ENCODE data around the gene CALU.

The CALU gene

GRCh38 chr7:128794020-128794419 lies 54.9 kb downstream of the CALU start:
- H3K4me2 ChIP-seq (ENCODE audit: insufficient read depth, low read length) = no peak overlapping the region
- peaks cover 2% of the 10 kb centered on the region for H3K27me3 ChIP-seq (ENCODE audit: insufficient read depth, low read length, poor library complexity)
- H2AFZ ChIP-seq (ENCODE audit: low read depth, low read length) = no peak overlapping the region
- no peak overlapping the region for H3K4me3 ChIP-seq (ENCODE audit: low read depth in 1 of 2, low read length in 2 of 2)
- TF ChIP-seq EZH2 (IDR thresholded peaks at IDR 0.05; ENCODE audit: borderline replicate concordance, low read depth, low read length, severe bottlenecking) (no peak), CTCF (IDR thresholded peaks at IDR 0.05; ENCODE audit: borderline replicate concordance, extremely low read depth, low read length, poor library complexity, severe bottlenecking) (peak; percentile 44)
- 0 out of 2 replicates have a peak, but pooled peaks cover 7% of the 10 kb centered on the region for H3K79me2 ChIP-seq (ENCODE audit: insufficient read depth, low read length)
- H3K4me1 ChIP-seq (ENCODE audit: insufficient read depth, low read length) = peaks cover 21% of the 10 kb centered on the region
- DNase-seq = no peak
- H3K9ac ChIP-seq (ENCODE audit: low read depth, low read length) = no peak overlapping the region
- H3K27ac ChIP-seq (ENCODE audit: low read length) = no peak overlapping the region
- H3K9me3 ChIP-seq (ENCODE audit: insufficient read depth, low read length, severe bottlenecking) = no peaks in the 10 kb centered on the region
- peaks cover 13% of the 10 kb centered on the region for H3K36me3 ChIP-seq (ENCODE audit: insufficient read depth, low read length)
- H4K20me1 ChIP-seq (ENCODE audit: insufficient read depth, low read length) = no peaks in the 10 kb centered on the region
- ATAC-seq (ENCODE audit: insufficient read depth, low read depth) = no peak

- no peak for DNase-seq
- TF ChIP-seq CTCF (IDR thresholded peaks at IDR 0.05; ENCODE audit: borderline replicate concordance, extremely low read depth, low read length, poor library complexity, severe bottlenecking) (no peak), EZH2 (IDR thresholded peaks at IDR 0.05; ENCODE audit: borderline replicate concordance, low read depth, low read length, severe bottlenecking) (no peak)
- Histone ChIP-seq H3K27ac (ENCODE audit: low read length) (no peak overlapping the region), H3K36me3 (ENCODE audit: insufficient read depth, low read length) (peaks cover 13% of the 10 kb centered on the region), H3K4me2 (ENCODE audit: insufficient read depth, low read length) (no peak overlapping the region), H2AFZ (ENCODE audit: low read depth, low read length) (no peak overlapping the region), H3K4me1 (ENCODE audit: insufficient read depth, low read length) (peaks cover 21% of the 10 kb centered on the region), H3K9ac (ENCODE audit: low read depth, low read length) (no peak overlapping the region), H4K20me1 (ENCODE audit: insufficient read depth, low read length) (no peaks in the 10 kb centered on the region), H3K9me3 (ENCODE audit: insufficient read depth, low read length, severe bottlenecking) (no peaks in the 10 kb centered on the region), H3K27me3 (ENCODE audit: insufficient read depth, low read length, poor library complexity) (no peaks in the 10 kb centered on the region), H3K79me2 (ENCODE audit: insufficient read depth, low read length) (0 out of 2 replicates have a peak, but pooled peaks cover 7% of the 10 kb centered on the region), H3K4me3 (ENCODE audit: low read depth in 1 of 2, low read length in 2 of 2) (no peak overlapping the region)
- no peak for ATAC-seq (ENCODE audit: insufficient read depth, low read depth)
These were observed 55.3 kb downstream of the CALU start for GRCh38 chr7:128794436-128794835.

GRCh38 chr7:128795129-128795528 lies 56.0 kb downstream of the CALU start:
- Histone ChIP-seq H3K4me2 (ENCODE audit: insufficient read depth, low read length) (no peak overlapping the region), H4K20me1 (ENCODE audit: insufficient read depth, low read length) (no peaks in the 10 kb centered on the region), H2AFZ (ENCODE audit: low read depth, low read length) (no peak overlapping the region), H3K27ac (ENCODE audit: low read length) (no peak overlapping the region), H3K9me3 (ENCODE audit: insufficient read depth, low read length, severe bottlenecking) (no peaks in the 10 kb centered on the region), H3K9ac (ENCODE audit: low read depth, low read length) (no peak overlapping the region), H3K4me1 (ENCODE audit: insufficient read depth, low read length) (peaks cover 21% of the 10 kb centered on the region), H3K4me3 (ENCODE audit: low read depth in 1 of 2, low read length in 2 of 2) (no peak overlapping the region), H3K36me3 (ENCODE audit: insufficient read depth, low read length) (peaks cover 13% of the 10 kb centered on the region), H3K79me2 (ENCODE audit: insufficient read depth, low read length) (0 out of 2 replicates have a peak, but pooled peaks cover 7% of the 10 kb centered on the region), H3K27me3 (ENCODE audit: insufficient read depth, low read length, poor library complexity) (no peaks in the 10 kb centered on the region)
- ATAC-seq (ENCODE audit: insufficient read depth, low read depth) = no peak
- DNase-seq = no peak
- TF ChIP-seq CTCF (IDR thresholded peaks at IDR 0.05; ENCODE audit: borderline replicate concordance, extremely low read depth, low read length, poor library complexity, severe bottlenecking) (no peak), EZH2 (IDR thresholded peaks at IDR 0.05; ENCODE audit: borderline replicate concordance, low read depth, low read length, severe bottlenecking) (no peak)

GRCh38 chr7:128796327-128796726 lies 57.2 kb downstream of the CALU start:
- Histone ChIP-seq H3K27me3 (ENCODE audit: insufficient read depth, low read length, poor library complexity) (no peaks in the 10 kb centered on the region), H3K79me2 (ENCODE audit: insufficient read depth, low read length) (0 out of 2 replicates have a peak, but pooled peaks cover 7% of the 10 kb centered on the region), H4K20me1 (ENCODE audit: insufficient read depth, low read length) (no peaks in the 10 kb centered on the region), H3K4me3 (ENCODE audit: low read depth in 1 of 2, low read length in 2 of 2) (no peak overlapping the region), H3K36me3 (ENCODE audit: insufficient read depth, low read length) (peaks cover 19% of the 10 kb centered on the region), H3K9ac (ENCODE audit: low read depth, low read length) (no peak overlapping the region), H3K4me2 (ENCODE audit: insufficient read depth, low read length) (no peak overlapping the region), H3K9me3 (ENCODE audit: insufficient read depth, low read length, severe bottlenecking) (no peaks in the 10 kb centered on the region), H3K27ac (ENCODE audit: low read length) (no peak overlapping the region), H2AFZ (ENCODE audit: low read depth, low read length) (no peak overlapping the region), H3K4me1 (ENCODE audit: insufficient read depth, low read length) (peaks cover 14% of the 10 kb centered on the region)
- ATAC-seq (ENCODE audit: insufficient read depth, low read depth) (no peak), DNase-seq (no peak)
- TF ChIP-seq EZH2 (IDR thresholded peaks at IDR 0.05; ENCODE audit: borderline replicate concordance, low read depth, low read length, severe bottlenecking) = no peak
- TF ChIP-seq CTCF (IDR thresholded peaks at IDR 0.05; ENCODE audit: borderline replicate concordance, extremely low read depth, low read length, poor library complexity, severe bottlenecking) = no peak
